Neural cell (in vitro differentiated cells): ENCODE data around the gene DENND1A. TPM values are rescaled to one million over a fixed set of nuclear protein-coding genes. Genes with fewer than 3 reads are reported as not detected.

Source experiments
- H2AFZ ChIP-seq: fragments of 200-600, 300-800 bp; sonication (generic), shearing (Covaris generic); 2 replicates; pipeline ENCODE4 v1.6.0; 2014; ENCODE audit warnings: low read depth, mild to moderate bottlenecking, antibody characterized with exemption, low read length, moderate library complexity
- H3F3A ChIP-seq: fragments of 200-600 bp; shearing (Covaris generic); 2 replicates; pipeline ENCODE4 v1.6.1; 2016; ENCODE audit warnings: mild to moderate bottlenecking, moderate library complexity, mixed read lengths, antibody characterized with exemption, low read length; ENCODE audit not compliant: insufficient read depth, poor library complexity, severe bottlenecking
- H3K27ac ChIP-seq: fragments of 200-600, 300-800 bp; sonication (generic), shearing (Covaris generic); 2 replicates; pipeline ENCODE4 v1.5.1; 2014; ENCODE audit warnings: mild to moderate bottlenecking, low read length, moderate library complexity
- H3K27me3 ChIP-seq: fragments of 300-800, 200-600 bp; sonication (generic), shearing (Covaris generic); 2 replicates; pipeline ENCODE4 v1.6.0; 2014; ENCODE audit warnings: mild to moderate bottlenecking, low read depth, low read length, moderate library complexity; ENCODE audit not compliant: insufficient read depth
- H3K36me3 ChIP-seq: fragments of 300-800, 200-600 bp; sonication (generic), shearing (Covaris generic); 2 replicates; pipeline ENCODE4 v1.5.1; 2014; ENCODE audit warnings: mild to moderate bottlenecking, antibody characterized with exemption, low read length, moderate library complexity; ENCODE audit not compliant: insufficient read depth
- H3K4me2 ChIP-seq: fragments of 300-800, 200-600 bp; sonication (generic), shearing (Covaris generic); 2 replicates; pipeline ENCODE4 v1.6.0; 2014; ENCODE audit warnings: mild to moderate bottlenecking, low read length
- H3K4me3 ChIP-seq: fragments of 300-800, 200-600 bp; sonication (generic), shearing (Covaris generic); 2 replicates; pipeline ENCODE4 v1.5.1; 2014; ENCODE audit warnings: mild to moderate bottlenecking, low read length, moderate library complexity
- H3K79me2 ChIP-seq: fragments of 200-600 bp; shearing (Covaris generic); replicated peaks from 2 replicates; pipeline ENCODE4 v1.6.0; 2014; ENCODE audit warnings: mild to moderate bottlenecking, low read length, moderate library complexity; ENCODE audit not compliant: insufficient read depth
- H3K9ac ChIP-seq: fragments of 300-800, 200-600 bp; sonication (generic), shearing (Covaris generic); 2 replicates; pipeline ENCODE4 v1.6.1; 2016; ENCODE audit warnings: mild to moderate bottlenecking, low read length, mixed read lengths
- H3K9me2 ChIP-seq: fragments of 200-600 bp; shearing (Covaris generic); 2 replicates; pipeline ENCODE4 v1.6.1; 2016; ENCODE audit warnings: mild to moderate bottlenecking, low read length, mixed read lengths; ENCODE audit not compliant: insufficient read depth
- H3K9me3 ChIP-seq: fragments of 200-600, 300-800 bp; sonication (generic), shearing (Covaris generic); 2 replicates; pipeline ENCODE4 v1.6.1; 2016; ENCODE audit warnings: mild to moderate bottlenecking, mixed run types, low read length, moderate library complexity, mixed read lengths
- H4K20me1 ChIP-seq: fragments of 200-600 bp; shearing (Covaris generic); 2 replicates; pipeline ENCODE4 v1.6.1; 2016; ENCODE audit warnings: mild to moderate bottlenecking, mixed run types; ENCODE audit not compliant: insufficient read depth
- EP300 ChIP-seq: fragments of 450-650 bp; conservative IDR thresholded peaks from 2 replicates; pipeline ENCODE4 v1.6.1; 2014; ENCODE audit warnings: antibody characterized with exemption, mild to moderate bottlenecking, moderate library complexity; ENCODE audit not compliant: poor library complexity, severe bottlenecking
- EZH2 ChIP-seq: fragments of 200-600, 300-800 bp; shearing (Covaris generic), sonication (generic); IDR thresholded peaks from 2 replicates; pipeline ENCODE4 v1.6.1; 2014; ENCODE audit warnings: antibody characterized with exemption, low read length, borderline replicate concordance, mild to moderate bottlenecking; ENCODE audit not compliant: insufficient read depth, poor library complexity, severe bottlenecking
- MXI1 ChIP-seq: fragments of 450-650 bp; conservative IDR thresholded peaks from 2 replicates; pipeline ENCODE4 v1.6.1; 2014; ENCODE audit warnings: antibody characterized with exemption, mild to moderate bottlenecking; ENCODE audit not compliant: poor library complexity, severe bottlenecking
- POLR2AphosphoS5 ChIP-seq: IDR thresholded peaks from 2 replicates; pipeline ENCODE4 v1.6.1; 2012
- RAD21 ChIP-seq: fragments of 450-650 bp; conservative IDR thresholded peaks from 2 replicates; pipeline ENCODE4 v1.6.1; 2014; ENCODE audit warnings: antibody characterized with exemption, mild to moderate bottlenecking, moderate library complexity
- REST ChIP-seq: IDR thresholded peaks from 2 replicates; pipeline ENCODE4 v1.6.1; 2012; ENCODE audit warnings: borderline replicate concordance
- SMC3 ChIP-seq: fragments of 450-650 bp; conservative IDR thresholded peaks from 2 replicates; pipeline ENCODE4 v1.6.1; 2014; ENCODE audit warnings: antibody characterized with exemption, mild to moderate bottlenecking, moderate library complexity; ENCODE audit not compliant: poor library complexity
- TAF1 ChIP-seq: IDR thresholded peaks from 2 replicates; pipeline ENCODE4 v1.6.1; 2012; ENCODE audit warnings: low read depth
- polyA plus RNA-seq: library from polyadenylated mRNA; depleted of rRNA; stranded (reverse); fragments of >200 nt; gene quantifications from 2 replicates; pipeline ENCODE4 v1.2.3, GENCODE V29; 2014
- TF ChIP-seq, protein P1 (sequence below): fragments of 450-650 bp; IDR thresholded peaks from 2 replicates; pipeline ENCODE4 v1.5.1; 2014; ENCODE audit warnings: antibody characterized with exemption, mild to moderate bottlenecking, moderate library complexity; ENCODE audit not compliant: poor library complexity, severe bottlenecking

Gene DENND1A
- polyA plus RNA-seq, 1 donor from 2014 or later = 2.3 TPM

GRCh38 chr9:123867034-123867433, 62.9 kb downstream of the DENND1A start:
- H3K36me3 ChIP-seq = no peaks in the 10 kb centered on the region
- H3K27me3 ChIP-seq = no peaks in the 10 kb centered on the region
- H3K27ac ChIP-seq = no peak overlapping the region
- H3K9me2 ChIP-seq = no peaks in the 10 kb centered on the region
- H4K20me1 ChIP-seq = no peaks in the 10 kb centered on the region
- peaks cover 12% of the 10 kb centered on the region for H3K79me2 ChIP-seq
- TF ChIP-seq, protein P1, sequence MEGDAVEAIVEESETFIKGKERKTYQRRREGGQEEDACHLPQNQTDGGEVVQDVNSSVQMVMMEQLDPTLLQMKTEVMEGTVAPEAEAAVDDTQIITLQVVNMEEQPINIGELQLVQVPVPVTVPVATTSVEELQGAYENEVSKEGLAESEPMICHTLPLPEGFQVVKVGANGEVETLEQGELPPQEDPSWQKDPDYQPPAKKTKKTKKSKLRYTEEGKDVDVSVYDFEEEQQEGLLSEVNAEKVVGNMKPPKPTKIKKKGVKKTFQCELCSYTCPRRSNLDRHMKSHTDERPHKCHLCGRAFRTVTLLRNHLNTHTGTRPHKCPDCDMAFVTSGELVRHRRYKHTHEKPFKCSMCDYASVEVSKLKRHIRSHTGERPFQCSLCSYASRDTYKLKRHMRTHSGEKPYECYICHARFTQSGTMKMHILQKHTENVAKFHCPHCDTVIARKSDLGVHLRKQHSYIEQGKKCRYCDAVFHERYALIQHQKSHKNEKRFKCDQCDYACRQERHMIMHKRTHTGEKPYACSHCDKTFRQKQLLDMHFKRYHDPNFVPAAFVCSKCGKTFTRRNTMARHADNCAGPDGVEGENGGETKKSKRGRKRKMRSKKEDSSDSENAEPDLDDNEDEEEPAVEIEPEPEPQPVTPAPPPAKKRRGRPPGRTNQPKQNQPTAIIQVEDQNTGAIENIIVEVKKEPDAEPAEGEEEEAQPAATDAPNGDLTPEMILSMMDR = no peak
- TF ChIP-seq RAD21 (no peak), EZH2 (no peak), REST (no peak), EP300 (no peak)
- no peaks in the 10 kb centered on the region for H3K9me3 ChIP-seq
- no peak overlapping the region for H2AFZ ChIP-seq
- H3K9ac ChIP-seq = no peak overlapping the region
- H3K4me3 ChIP-seq = no peak overlapping the region
- H3F3A ChIP-seq = no peaks in the 10 kb centered on the region
- H3K4me2 ChIP-seq = no peak overlapping the region

GRCh38 chr9:123866497-123866896, 63.4 kb downstream of the DENND1A start:
- Histone ChIP-seq H3K27me3 (no peaks in the 10 kb centered on the region), H4K20me1 (no peaks in the 10 kb centered on the region), H3K9me2 (no peaks in the 10 kb centered on the region), H3K4me2 (no peak overlapping the region), H3K79me2 (peaks cover 12% of the 10 kb centered on the region), H3K9ac (no peak overlapping the region), H3K4me3 (no peak overlapping the region), H3K27ac (no peak overlapping the region), H2AFZ (no peak overlapping the region), H3K9me3 (no peaks in the 10 kb centered on the region), H3F3A (no peaks in the 10 kb centered on the region), H3K36me3 (no peaks in the 10 kb centered on the region)
- TF ChIP-seq REST = no peak
- TF ChIP-seq SMC3 = no peak
- TF ChIP-seq MXI1 = no peak
- TF ChIP-seq TAF1 = no peak
- TF ChIP-seq EZH2 = no peak
- no peak for TF ChIP-seq EP300
- TF ChIP-seq, protein P1 = no peak
- TF ChIP-seq POLR2AphosphoS5 = no peak
- no peak for TF ChIP-seq RAD21
